ENCODE results near the gene LEP. TPM values are rescaled to one million over a fixed set of nuclear protein-coding genes. Genes with fewer than 3 reads are reported as not detected.
"Not testable (repeated sequence)": the region's sequence is repeated elsewhere in the genome, so short reads cannot be mapped to it uniquely, and the experiment has no call there.

LEP gene
- polyA plus RNA-seq, 1 experiment, result 0.05 TPM

DNA sequence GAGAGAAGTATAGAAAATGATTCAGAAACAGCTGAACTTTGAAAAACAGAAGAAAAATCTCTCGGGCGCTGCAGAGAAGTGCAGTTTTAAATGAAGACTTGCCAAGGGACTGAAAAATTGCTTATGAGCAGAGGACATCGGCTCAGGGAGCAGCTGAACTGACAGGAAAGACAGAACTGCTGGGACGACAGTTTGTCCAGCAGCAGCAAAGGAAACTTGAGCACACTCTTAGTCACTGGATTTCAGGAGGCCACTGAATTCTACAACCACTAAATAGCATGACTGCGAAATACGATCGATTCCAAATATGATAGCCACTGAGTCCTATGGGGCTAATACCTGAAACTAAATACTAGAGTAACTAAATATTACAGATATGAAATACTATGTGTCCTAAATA, 43.0 kb downstream of the LEP start:
- no peaks in the 10 kb centered on the region; the same call in 1 of the 2 replicates for H3K27me3 ChIP-seq (ENCODE audit: control insufficient read depth, insufficient read depth, low read length)
- ChIA-PET POLR2A (no interaction called here), CTCF (no interaction called here)
- H3K36me3 ChIP-seq (ENCODE audit: control insufficient read depth, insufficient read depth, low read length), result peaks cover 1% of the 10 kb centered on the region; the same call in 1 of the 2 replicates
- TF ChIP-seq CTCF (IDR thresholded peaks at IDR 0.05; ENCODE audit: insufficient read depth, low read depth, low read length), result no peak
- no peak overlapping the region for H3K4me3 ChIP-seq (ENCODE audit: low read depth, low read length)
- no peak for DNase-seq (ENCODE audit: low read depth)

- DNase-seq (ENCODE audit: low read depth), result no peak
- H3K27me3 ChIP-seq (ENCODE audit: control insufficient read depth, insufficient read depth, low read length), result no peaks in the 10 kb centered on the region; the same call in 1 of the 2 replicates
- ChIA-PET CTCF (interaction anchor here (1.6 to 2.3 kb wide), 2 partner anchors 9 to 15 kb away, joined by 4 to 9 read pairs; no protein-coding TSS in a partner anchor), POLR2A (no interaction called here)
- no peak for TF ChIP-seq CTCF (IDR thresholded peaks at IDR 0.05; ENCODE audit: insufficient read depth, low read depth, low read length)
- no peak overlapping the region for H3K4me3 ChIP-seq (ENCODE audit: low read depth, low read length)
- no peaks in the 10 kb centered on the region for H3K36me3 ChIP-seq (ENCODE audit: control insufficient read depth, insufficient read depth, low read length)
Observed at GRCh38 chr7:128287556-128287955, 46.5 kb downstream of the LEP start.

GRCh38 chr7:128298004-128298403, 56.9 kb downstream of the LEP start:
- H3K36me3 ChIP-seq (ENCODE audit: control insufficient read depth, insufficient read depth, low read length); DNase-seq (ENCODE audit: low read depth); POLR2A ChIA-PET; H3K27me3 ChIP-seq (ENCODE audit: control insufficient read depth, insufficient read depth, low read length); H3K4me3 ChIP-seq (ENCODE audit: low read depth, low read length): not testable (repeated sequence)
- CTCF ChIA-PET, result interaction anchor here (0.7 kb wide), 1 partner anchor 614 kb away, joined by 3 read pairs; no protein-coding TSS in a partner anchor

- TF ChIP-seq CTCF (IDR thresholded peaks at IDR 0.05; ENCODE audit: insufficient read depth, low read depth, low read length), result no peak
Observed at GRCh38 chr7:128299109-128299607, 58.1 kb downstream of the LEP start.

DNA sequence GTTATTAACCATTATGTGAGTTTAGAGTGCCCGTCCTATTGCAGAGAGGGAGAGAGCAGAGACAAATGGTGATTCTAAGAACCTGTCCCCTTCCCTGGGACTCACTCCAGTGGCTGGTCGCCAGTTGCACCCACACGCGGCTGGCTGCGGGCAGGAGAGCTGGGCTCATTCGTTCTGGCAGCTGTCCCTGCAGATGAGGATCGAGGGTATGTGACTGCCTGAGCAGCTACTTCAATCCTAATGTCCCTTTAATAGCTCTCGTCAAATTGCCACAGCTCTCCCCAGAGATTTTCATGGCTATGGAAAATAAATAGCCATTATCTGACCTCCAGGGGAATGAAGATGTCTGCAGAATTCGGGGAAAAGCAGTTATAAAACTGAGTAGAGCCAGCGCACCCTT, 61.1 kb downstream of the LEP start:
- Histone ChIP-seq H3K36me3 (ENCODE audit: control insufficient read depth, insufficient read depth, low read length) (peaks cover 7% of the 10 kb centered on the region), H3K27me3 (ENCODE audit: control insufficient read depth, insufficient read depth, low read length) (no peaks in the 10 kb centered on the region), H3K4me3 (ENCODE audit: low read depth, low read length) (no peak overlapping the region)
- no peak for DNase-seq (ENCODE audit: low read depth)
- ChIA-PET POLR2A (no interaction called here), CTCF (interaction anchor here (0.8 to 2.8 kb wide), 3 partner anchors 11 to 191 kb away, joined by 3 to 9 read pairs (median 3); no protein-coding TSS in a partner anchor)
- no peak for TF ChIP-seq CTCF (IDR thresholded peaks at IDR 0.05; ENCODE audit: insufficient read depth, low read depth, low read length)

More at GRCh38 chr7:128299109-128299607, 58.1 kb downstream of the LEP start:
- no peak overlapping the region for H3K4me3 ChIP-seq (ENCODE audit: low read depth, low read length)
- ChIA-PET CTCF (no interaction called here), POLR2A (no interaction called here)
- DNase-seq (ENCODE audit: low read depth), result no peak
- no peaks in the 10 kb centered on the region for H3K27me3 ChIP-seq (ENCODE audit: control insufficient read depth, insufficient read depth, low read length)
- H3K36me3 ChIP-seq (ENCODE audit: control insufficient read depth, insufficient read depth, low read length), result peaks cover 4% of the 10 kb centered on the region

GRCh38 chr7:128303133-128303532, 62.1 kb downstream of the LEP start:
- no peak for TF ChIP-seq CTCF (IDR thresholded peaks at IDR 0.05; ENCODE audit: insufficient read depth, low read depth, low read length)
- DNase-seq (ENCODE audit: low read depth), result no peak
- H3K4me3 ChIP-seq (ENCODE audit: low read depth, low read length), result no peak overlapping the region
- ChIA-PET POLR2A (interaction anchor here (0.6 kb wide), 1 partner anchor 26 kb away, joined by 3 read pairs; no protein-coding TSS in a partner anchor), CTCF (interaction anchor here (0.8 to 2.8 kb wide), 3 partner anchors 13 to 192 kb away, joined by 3 to 9 read pairs (median 4); no protein-coding TSS in a partner anchor)
- peaks cover 9% of the 10 kb centered on the region for H3K36me3 ChIP-seq (ENCODE audit: control insufficient read depth, insufficient read depth, low read length)
- H3K27me3 ChIP-seq (ENCODE audit: control insufficient read depth, insufficient read depth, low read length), result no peaks in the 10 kb centered on the region
